Amygdala (tissue), 56 donors: ENCODE results near the gene LIG3.
A peak's percentile ranks its signal among the peaks of the same experiment; 100 is the strongest.
"Not testable (repeated sequence)": the region's sequence is repeated elsewhere in the genome, so short reads cannot be mapped to it uniquely, and the experiment has no call there.

Experiments used
- DNase-seq, 56 donors: peaks; one replicate each; lab custom pipeline; 2025; lab: John Stamatoyannopoulos, UW

Gene LIG3

GRCh38 chr17:35030780-35031179 lies 50.5 kb downstream of the LIG3 start:
- no peak for DNase-seq

- DNase-seq, result no peak
These were observed 58.1 kb downstream of the LIG3 start for GRCh38 chr17:35038453-35038852.

- DNase-seq, result no peak
These were observed 61.1 kb downstream of the LIG3 start for GRCh38 chr17:35041390-35041789.

- DNase-seq, result no peak
These were observed 63.9 kb downstream of the LIG3 start for GRCh38 chr17:35044181-35044580.

GRCh38 chr17:35045458-35045979 lies 65.2 kb downstream of the LIG3 start:
- DNase-seq, result not testable (repeated sequence)

GRCh38 chr17:35046245-35046644 lies 65.9 kb downstream of the LIG3 start:
- no peak for DNase-seq

GRCh38 chr17:35046740-35047283 lies 66.5 kb downstream of the LIG3 start:
- peak in 11 of 56 donors; percentile 5 to 36 (median 17) for DNase-seq

- no peak for DNase-seq
These were observed 68.5 kb downstream of the LIG3 start for GRCh38 chr17:35048685-35049379.

GRCh38 chr17:35050170-35050569 lies 69.9 kb downstream of the LIG3 start:
- DNase-seq, result no peak

GRCh38 chr17:35051183-35051578 lies 70.9 kb downstream of the LIG3 start:
- peak in 1 of 56 donors; percentile 5 for DNase-seq

- DNase-seq, result peak in 1 of 56 donors; percentile 22
These were observed 71.4 kb downstream of the LIG3 start for GRCh38 chr17:35051579-35052240.

GRCh38 chr17:35052241-35052610 lies 71.9 kb downstream of the LIG3 start:
- DNase-seq, result no peak

GRCh38 chr17:35052780-35053179 lies 72.5 kb downstream of the LIG3 start:
- no peak for DNase-seq

- DNase-seq, result no peak
These were observed 72.9 kb downstream of the LIG3 start for GRCh38 chr17:35053204-35053603.

GRCh38 chr17:35056013-35056412 lies 75.7 kb downstream of the LIG3 start:
- DNase-seq, result peak in 1 of 56 donors; percentile 16

GRCh38 chr17:35057332-35057915 lies 77.1 kb downstream of the LIG3 start:
- no peak for DNase-seq
